Measurements from ENCODE around the gene STK38.

DNA sequence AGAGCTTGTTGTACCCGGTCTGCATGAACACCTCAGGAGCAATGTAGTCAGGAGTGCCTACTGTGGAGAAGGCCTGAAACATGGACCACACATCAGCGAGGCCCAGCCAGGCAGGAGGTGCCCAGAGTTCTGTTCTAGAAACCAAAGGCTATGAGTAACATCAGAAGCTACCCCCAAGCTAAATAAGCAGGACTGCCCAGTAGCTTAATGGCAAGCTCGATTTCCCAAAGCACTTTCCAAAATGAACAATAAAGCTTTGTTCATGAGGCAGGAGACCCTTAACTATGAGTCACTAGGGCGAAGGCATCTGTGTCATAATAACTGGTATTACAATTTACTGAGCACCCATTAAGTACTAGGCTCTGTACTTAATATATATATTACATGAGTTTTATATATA is 47.4 kb downstream of the STK38 start:
- TF ChIP-seq IRF2 (CRISPR knock-in tag; IDR thresholded peaks at IDR 0.05) = no peak
- no peak for TF ChIP-seq GPN1 (CRISPR knock-in tag; IDR thresholded peaks at IDR 0.05; ENCODE audit: borderline replicate concordance)
- no peak for TF ChIP-seq ZNF431 (CRISPR knock-in tag; IDR thresholded peaks at IDR 0.05; ENCODE audit: borderline replicate concordance, low read depth)
- TF ChIP-seq, protein P1, sequence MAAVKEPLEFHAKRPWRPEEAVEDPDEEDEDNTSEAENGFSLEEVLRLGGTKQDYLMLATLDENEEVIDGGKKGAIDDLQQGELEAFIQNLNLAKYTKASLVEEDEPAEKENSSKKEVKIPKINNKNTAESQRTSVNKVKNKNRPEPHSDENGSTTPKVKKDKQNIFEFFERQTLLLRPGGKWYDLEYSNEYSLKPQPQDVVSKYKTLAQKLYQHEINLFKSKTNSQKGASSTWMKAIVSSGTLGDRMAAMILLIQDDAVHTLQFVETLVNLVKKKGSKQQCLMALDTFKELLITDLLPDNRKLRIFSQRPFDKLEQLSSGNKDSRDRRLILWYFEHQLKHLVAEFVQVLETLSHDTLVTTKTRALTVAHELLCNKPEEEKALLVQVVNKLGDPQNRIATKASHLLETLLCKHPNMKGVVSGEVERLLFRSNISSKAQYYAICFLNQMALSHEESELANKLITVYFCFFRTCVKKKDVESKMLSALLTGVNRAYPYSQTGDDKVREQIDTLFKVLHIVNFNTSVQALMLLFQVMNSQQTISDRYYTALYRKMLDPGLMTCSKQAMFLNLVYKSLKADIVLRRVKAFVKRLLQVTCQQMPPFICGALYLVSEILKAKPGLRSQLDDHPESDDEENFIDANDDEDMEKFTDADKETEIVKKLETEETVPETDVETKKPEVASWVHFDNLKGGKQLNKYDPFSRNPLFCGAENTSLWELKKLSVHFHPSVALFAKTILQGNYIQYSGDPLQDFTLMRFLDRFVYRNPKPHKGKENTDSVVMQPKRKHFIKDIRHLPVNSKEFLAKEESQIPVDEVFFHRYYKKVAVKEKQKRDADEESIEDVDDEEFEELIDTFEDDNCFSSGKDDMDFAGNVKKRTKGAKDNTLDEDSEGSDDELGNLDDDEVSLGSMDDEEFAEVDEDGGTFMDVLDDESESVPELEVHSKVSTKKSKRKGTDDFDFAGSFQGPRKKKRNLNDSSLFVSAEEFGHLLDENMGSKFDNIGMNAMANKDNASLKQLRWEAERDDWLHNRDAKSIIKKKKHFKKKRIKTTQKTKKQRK (IDR thresholded peaks at IDR 0.05; ENCODE audit: low read length) = no peak
- TF ChIP-seq NR2F6 (IDR thresholded peaks at IDR 0.05) = no peak
- TF ChIP-seq NR2F6 (CRISPR knock-in tag; IDR thresholded peaks at IDR 0.05) = no peak
- TF ChIP-seq ZNF367 (CRISPR knock-in tag; IDR thresholded peaks at IDR 0.05; ENCODE audit: borderline replicate concordance) = no peak
- no peak for TF ChIP-seq ZBTB7B (CRISPR knock-in tag; IDR thresholded peaks at IDR 0.05)
- TF ChIP-seq NR3C1 (CRISPR knock-in tag; IDR thresholded peaks at IDR 0.05) = no peak
